Tibial nerve (tissue), 4 donors: ENCODE results near the gene DCTPP1.

Source experiments
- CTCF ChIP-seq, 5 experiments: fragments of 200-600 bp in 3 of 5; fragments of 450-650 bp in 2 of 5; sonication (generic) in 3 of 5; IDR thresholded peaks; one replicate each; pipeline ENCODE4 v1.5.1; 2016 to 2019; ENCODE audit warnings: antibody characterized with exemption in 5 of 5, mild to moderate bottlenecking in 3 of 5, moderate library complexity in 2 of 5
- EP300 ChIP-seq, 2 donors: sonication (generic); formaldehyde crosslinking; IDR thresholded peaks; one replicate each; pipeline ENCODE4 v1.6.1; 2017; ENCODE audit warnings: antibody characterized with exemption in 2 of 2, mild to moderate bottlenecking in 1 of 2
- POLR2A ChIP-seq, 2 donors: fragments of 450-650 bp; IDR thresholded peaks; one replicate each; pipeline ENCODE4 v1.6.1; 2017; ENCODE audit warnings: antibody characterized with exemption in 2 of 2, mild to moderate bottlenecking in 2 of 2, moderate library complexity in 2 of 2

- no peak for TF ChIP-seq CTCF (IDR thresholded peaks at IDR 0.05)
- TF ChIP-seq EP300 (IDR thresholded peaks at IDR 0.05), result no peak
- TF ChIP-seq POLR2A (IDR thresholded peaks at IDR 0.05), result no peak
Observed at GRCh38 chr16:30444231-30445148, 14.7 kb upstream of the DCTPP1 start.
